BJ (cell line): Measurements from ENCODE around the gene LY6G5C. TPM values are rescaled to one million over a fixed set of nuclear protein-coding genes. Genes with fewer than 3 reads are reported as not detected.
A peak's percentile ranks its signal among the peaks of the same experiment; 100 is the strongest.

Source experiments
- CTCF ChIA-PET: fragments of 350-600 bp; formaldehyde crosslinking; extraction: SDS; loops from one replicate; lab custom pipeline; 2021; ENCODE audit warnings: antibody characterized with exemption, inconsistent platforms; lab: Yijun Ruan, JAX
- POLR2A ChIA-PET: fragments of 300-600 bp; sonication (Branson Sonifier 250); formaldehyde crosslinking; extraction: SDS; loops from one replicate; lab custom pipeline; 2021; ENCODE audit warnings: antibody characterized with exemption; lab: Charles Lee
- DNase-seq: peaks from one replicate; pipeline ENCODE4 v3.0.0-alpha.2; 2011; ENCODE audit warnings: low read depth
- H3K27me3 ChIP-seq: 2 replicates; pipeline ENCODE4 v1.6.0; 2011; ENCODE audit warnings: low read length; ENCODE audit not compliant: control insufficient read depth, insufficient read depth
- H3K36me3 ChIP-seq: 2 replicates; pipeline ENCODE4 v1.5.1; 2011; ENCODE audit warnings: low read length; ENCODE audit not compliant: control insufficient read depth, insufficient read depth
- H3K4me3 ChIP-seq: 2 replicates; pipeline ENCODE4 v1.5.1; 2011; ENCODE audit warnings: low read depth, mild to moderate bottlenecking, control low read depth, low read length
- polyA plus RNA-seq: library from polyadenylated mRNA; depleted of rRNA; stranded (reverse); fragments of >200 nt; gene quantifications from 2 replicates; pipeline ENCODE4 v1.2.3, GENCODE V29; 2011
- TF ChIP-seq, protein P1 (sequence below): IDR thresholded peaks from 2 replicates; pipeline ENCODE4 v1.5.1; 2011; ENCODE audit warnings: low read depth, mild to moderate bottlenecking, control low read depth, inconsistent platforms, low read length, moderate library complexity; ENCODE audit not compliant: insufficient read depth

Gene LY6G5C
- polyA plus RNA-seq, 1 experiment = 3.6 TPM

DNA sequence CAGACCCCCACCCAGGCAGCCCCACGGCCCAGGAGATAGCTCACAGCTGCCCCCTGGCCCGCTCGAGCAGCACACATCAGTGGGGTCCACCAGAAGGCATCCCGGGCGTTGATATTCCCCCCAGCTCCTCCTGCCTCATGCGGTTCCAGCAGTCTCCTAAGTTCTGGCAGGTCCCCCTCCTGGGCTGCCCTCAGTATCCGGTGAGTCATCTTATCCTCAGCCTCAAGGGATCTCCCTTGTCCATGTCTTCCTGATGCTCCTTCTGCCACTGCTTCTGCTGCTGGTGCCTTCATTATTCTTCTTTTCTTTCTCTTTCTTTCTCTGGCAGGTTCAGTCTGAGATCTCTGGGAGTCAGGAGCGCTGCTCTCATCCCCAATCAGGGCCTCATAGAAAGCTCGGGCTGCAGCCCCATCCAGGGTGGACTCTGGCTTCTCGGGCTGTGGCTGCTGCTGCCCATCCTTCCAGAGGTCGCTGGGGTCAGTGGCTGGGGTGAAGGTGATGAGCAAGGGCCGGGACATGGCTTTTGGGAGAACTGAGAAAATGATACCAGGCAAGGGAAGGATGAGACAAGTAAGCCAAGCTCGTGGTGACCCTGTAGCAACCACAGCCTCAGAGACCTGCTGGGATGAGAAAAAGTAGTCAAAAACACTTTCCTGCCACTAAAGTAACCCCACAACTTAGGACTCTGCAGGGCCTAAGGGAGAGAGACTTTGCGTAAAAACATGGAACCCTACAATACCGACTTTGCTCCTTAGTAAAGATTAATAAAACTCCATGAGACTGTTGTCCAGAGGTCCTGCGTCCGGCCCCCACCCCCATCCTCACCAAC lies 16.7 kb downstream of the LY6G5C start:
- DNase-seq = no peak
- H3K36me3 ChIP-seq = peaks cover 25% of the 10 kb centered on the region
- CTCF ChIA-PET = interaction anchor here (0.6 to 1.5 kb wide), 10 partner anchors 9 to 171 kb away, joined by 3 to 5 read pairs (median 4); partner anchors contain the start of genes APOM, ATP6V1G2, BAG6 and DDAH2

DNA sequence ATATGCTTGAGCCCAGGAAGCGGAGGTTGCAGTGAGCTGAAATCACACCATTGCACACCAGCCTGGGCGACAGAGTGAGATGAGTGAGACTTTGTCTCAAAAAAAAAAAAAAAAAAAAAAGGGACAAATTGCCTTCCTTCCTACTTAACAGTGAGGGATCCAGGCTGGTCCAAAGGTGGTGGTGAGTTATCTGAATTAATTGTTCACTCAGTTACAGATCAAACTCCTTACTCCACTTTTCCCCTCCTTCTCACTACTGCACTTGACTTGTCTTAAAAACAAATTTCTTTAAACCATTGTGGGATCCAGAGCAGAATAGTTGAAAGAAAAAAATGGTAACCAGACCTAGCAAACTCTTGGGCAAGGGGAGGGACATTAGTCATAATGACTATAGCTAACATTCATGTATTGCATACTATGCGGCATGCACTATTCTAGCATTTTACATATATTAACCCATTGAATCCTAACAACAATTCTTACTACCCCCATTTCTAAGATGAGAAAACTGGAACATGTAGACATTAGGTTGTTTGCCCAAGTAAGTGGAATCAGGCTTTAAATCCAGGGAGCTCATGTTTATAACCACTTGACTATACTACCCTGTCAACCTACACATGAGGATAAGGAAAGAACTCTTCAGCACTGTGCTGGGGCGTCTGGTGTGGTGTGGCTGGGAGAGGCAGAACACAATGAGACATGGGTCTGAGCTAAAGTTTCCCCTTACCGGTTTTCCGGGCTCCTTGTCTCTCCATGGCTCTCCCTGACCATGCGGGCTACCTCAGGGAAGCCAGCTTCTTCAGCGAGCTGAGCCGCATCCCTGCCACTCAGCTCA lies 17.5 kb downstream of the LY6G5C start:
- H3K27me3 ChIP-seq = no peaks in the 10 kb centered on the region
- CTCF ChIA-PET = interaction anchor here (0.6 to 1.5 kb wide), 8 partner anchors 10 to 170 kb away, joined by 3 to 5 read pairs (median 3); partner anchors contain the start of genes ATP6V1G2, BAG6 and DDAH2
- no peak for DNase-seq
- TF ChIP-seq, protein P1, sequence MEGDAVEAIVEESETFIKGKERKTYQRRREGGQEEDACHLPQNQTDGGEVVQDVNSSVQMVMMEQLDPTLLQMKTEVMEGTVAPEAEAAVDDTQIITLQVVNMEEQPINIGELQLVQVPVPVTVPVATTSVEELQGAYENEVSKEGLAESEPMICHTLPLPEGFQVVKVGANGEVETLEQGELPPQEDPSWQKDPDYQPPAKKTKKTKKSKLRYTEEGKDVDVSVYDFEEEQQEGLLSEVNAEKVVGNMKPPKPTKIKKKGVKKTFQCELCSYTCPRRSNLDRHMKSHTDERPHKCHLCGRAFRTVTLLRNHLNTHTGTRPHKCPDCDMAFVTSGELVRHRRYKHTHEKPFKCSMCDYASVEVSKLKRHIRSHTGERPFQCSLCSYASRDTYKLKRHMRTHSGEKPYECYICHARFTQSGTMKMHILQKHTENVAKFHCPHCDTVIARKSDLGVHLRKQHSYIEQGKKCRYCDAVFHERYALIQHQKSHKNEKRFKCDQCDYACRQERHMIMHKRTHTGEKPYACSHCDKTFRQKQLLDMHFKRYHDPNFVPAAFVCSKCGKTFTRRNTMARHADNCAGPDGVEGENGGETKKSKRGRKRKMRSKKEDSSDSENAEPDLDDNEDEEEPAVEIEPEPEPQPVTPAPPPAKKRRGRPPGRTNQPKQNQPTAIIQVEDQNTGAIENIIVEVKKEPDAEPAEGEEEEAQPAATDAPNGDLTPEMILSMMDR = no peak
- H3K36me3 ChIP-seq = peaks cover 18% of the 10 kb centered on the region
- POLR2A ChIA-PET = interaction anchor here (0.6 to 1.1 kb wide), 2 partner anchors 11 to 264 kb away, joined by 3 read pairs; partner anchors contain the start of genes BAG6 and C2
- peak overlapping the region; percentile 91 for H3K4me3 ChIP-seq

More for the DNA sequence above, 16.7 kb downstream of the LY6G5C start:
- peak overlapping the region; percentile 91 for H3K4me3 ChIP-seq
- no peaks in the 10 kb centered on the region for H3K27me3 ChIP-seq
- POLR2A ChIA-PET = interaction anchor here (0.6 to 1.1 kb wide), 4 partner anchors 12 to 263 kb away, joined by 3 read pairs; partner anchors contain the start of genes BAG6, C2 and NEU1
- TF ChIP-seq, protein P1 = no peak

GRCh38 chr6:31662124-31662723 lies 18.6 kb downstream of the LY6G5C start:
- Histone ChIP-seq H3K27me3 (no peaks in the 10 kb centered on the region), H3K36me3 (peaks cover 8% of the 10 kb centered on the region), H3K4me3 (no peak overlapping the region)
- no peak for DNase-seq
- ChIA-PET CTCF (interaction anchor here (0.6 kb wide), 1 partner anchor 113 kb away, joined by 3 read pairs; no protein-coding TSS in a partner anchor), POLR2A (no interaction called here)
- TF ChIP-seq, protein P1 = no peak

DNA sequence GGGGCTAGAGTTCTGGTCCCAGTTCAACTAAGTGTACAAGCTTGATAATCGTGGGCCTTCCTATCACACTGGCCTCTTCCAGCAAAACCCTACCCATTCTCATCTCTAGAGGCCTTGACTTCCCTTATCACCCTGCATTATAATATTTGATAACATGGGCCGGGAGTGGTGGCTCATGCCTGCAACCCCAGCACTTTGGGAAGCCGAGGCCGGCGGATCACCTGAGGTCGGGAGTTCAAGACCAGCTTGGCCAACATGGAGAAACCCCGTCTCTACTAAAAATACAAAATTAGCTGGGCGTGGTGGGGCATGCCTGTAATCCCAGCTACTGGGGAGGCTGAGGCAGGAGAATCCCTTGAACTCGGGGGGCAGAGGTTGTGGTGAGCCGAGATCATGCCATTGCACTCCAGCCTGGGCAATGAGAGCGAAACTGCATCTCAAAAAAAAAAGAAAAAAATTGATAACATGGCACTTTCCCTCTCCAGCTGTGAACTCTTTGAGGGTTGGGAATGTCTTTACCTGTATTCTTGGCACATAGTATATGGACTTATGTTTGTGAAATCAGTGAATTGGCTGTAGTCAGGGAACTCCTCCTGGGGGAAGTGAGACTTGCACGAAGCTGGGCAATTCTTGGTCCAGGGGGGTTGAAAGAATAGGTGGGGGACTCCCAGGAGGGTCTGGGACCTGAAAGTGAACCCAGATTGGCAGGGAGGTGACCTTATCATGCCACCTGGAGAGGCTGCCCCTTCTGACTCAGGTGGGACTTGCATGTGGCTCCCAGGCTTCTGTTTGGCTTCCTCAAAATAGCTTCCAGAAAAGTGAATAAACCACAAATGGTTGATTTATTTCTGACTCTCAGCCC lies 19.4 kb downstream of the LY6G5C start:
- H3K4me3 ChIP-seq = peak overlapping the region; percentile 59; the same call in 1 of the 2 replicates
- TF ChIP-seq, protein P1 = no peak
- no peaks in the 10 kb centered on the region for H3K27me3 ChIP-seq
- peaks cover 7% of the 10 kb centered on the region for H3K36me3 ChIP-seq
- POLR2A ChIA-PET = interaction anchor here (1.0 kb wide), 1 partner anchor 10 kb away, joined by 11 read pairs; no protein-coding TSS in a partner anchor
- CTCF ChIA-PET = interaction anchor here (0.6 to 1.6 kb wide), 5 partner anchors 9 to 202 kb away, joined by 3 to 8 read pairs (median 4); partner anchors contain the start of genes ATP6V1G2 and BAG6
- no peak for DNase-seq
